HepG2 (cell line): Measurements from ENCODE around the gene ATP2B2. TPM values are rescaled to one million over a fixed set of nuclear protein-coding genes. Genes with fewer than 3 reads are reported as not detected.

Source experiments
- ATAC-seq: fragments of 200-7000 bp; cut with Tn5 transposase; 3 replicates; pipeline ENCODE4 v1.9.1; 2020; ENCODE audit warnings: mild to moderate bottlenecking, moderate library complexity
- BruUV-seq: library from RNA; stranded (reverse); fragments of 400-500 nt; replicated peaks from 2 replicates; lab custom pipeline; 2021; lab: Mats Ljungman, UMichigan
- CTCF ChIA-PET: fragments of 300-600 bp; formaldehyde crosslinking; extraction: SDS; loops from one replicate; lab custom pipeline; 2021; ENCODE audit warnings: low total read pairs, inconsistent platforms, low intra/inter-chr PET ratio; lab: Yijun Ruan, JAX
- POLR2A ChIA-PET: fragments of 350-600 bp; sonication (Branson Sonifier 250); formaldehyde crosslinking; loops from one replicate; lab custom pipeline; 2020; ENCODE audit warnings: antibody characterized with exemption, inconsistent platforms; lab: Yijun Ruan, JAX
- DNase-seq: peaks from one replicate; pipeline ENCODE4 v3.0.0-alpha.2; 2015; ENCODE audit warnings: low spot score
- FAIRE-seq: peaks from 3 replicates; lab custom pipeline; 2011; peaks lifted over from hg19 to GRCh38; lab: Jason Lieb, UNC
- H2AFZ ChIP-seq: one replicate; pipeline ENCODE4 v1.6.1; 2011; ENCODE audit warnings: low read length, inconsistent platforms
- H3K27ac ChIP-seq: fragments of 300-600 bp; 3 replicates; pipeline ENCODE4 v1.8.0; 2011; ENCODE audit warnings: mixed run types, mild to moderate bottlenecking, mixed read lengths, low read length, inconsistent platforms; ENCODE audit not compliant: insufficient read depth; ENCODE audit errors: extremely low read length
- H3K27me3 ChIP-seq, 2 experiments: fragments of 200-600 bp in 1 of 2; 2 replicates in 1 of 2; 3 replicates in 1 of 2; pipeline versions ENCODE4 v1.6.0 to v1.8.0; 2011; ENCODE audit warnings: low read length in 2 of 2, mild to moderate bottlenecking in 2 of 2, moderate library complexity in 2 of 2, inconsistent platforms in 1 of 2; ENCODE audit not compliant: insufficient read depth in 2 of 2, control insufficient read depth in 1 of 2
- H3K36me3 ChIP-seq, 2 experiments: fragments of 200-600 bp in 1 of 2; replicated peaks in 1 of 2; 2 replicates in 1 of 2; 3 replicates in 1 of 2; pipeline versions ENCODE4 v1.5.1 to v1.8.0; 2011; ENCODE audit warnings: low read length in 2 of 2, inconsistent platforms in 1 of 2; ENCODE audit not compliant: insufficient read depth in 2 of 2, control insufficient read depth in 1 of 2
- H3K4me1 ChIP-seq: 2 replicates; pipeline ENCODE4 v1.5.1; 2012; ENCODE audit warnings: low read length, inconsistent platforms; ENCODE audit not compliant: insufficient read depth
- H3K4me2 ChIP-seq: 2 replicates; pipeline ENCODE4 v1.6.0; 2011; ENCODE audit warnings: low read depth, low read length, inconsistent platforms
- H3K4me3 ChIP-seq, 3 experiments: fragments of 200-600 bp in 1 of 3; sonication (generic), shearing (Covaris generic) in 1 of 3; replicated peaks in 1 of 3; 2 replicates each; pipeline ENCODE4 v1.5.1; 2011 to 2016; ENCODE audit warnings: low read length in 3 of 3, inconsistent platforms in 2 of 3, low read depth in 2 of 3, mild to moderate bottlenecking in 2 of 3, control low read depth in 1 of 3, mixed read lengths in 1 of 3; ENCODE audit not compliant: insufficient read depth in 1 of 3
- H3K79me2 ChIP-seq: one replicate; pipeline ENCODE4 v1.6.1; 2011; ENCODE audit warnings: low read length, inconsistent platforms; ENCODE audit not compliant: insufficient read depth
- H3K9ac ChIP-seq: 2 replicates; pipeline ENCODE4 v1.6.0; 2011; ENCODE audit warnings: mild to moderate bottlenecking, low read depth, low read length, inconsistent platforms; ENCODE audit not compliant: insufficient read depth
- H3K9me3 ChIP-seq: 2 replicates; pipeline ENCODE4 v1.5.1; 2012; ENCODE audit warnings: mild to moderate bottlenecking, low read length
- H4K20me1 ChIP-seq: 2 replicates; pipeline ENCODE4 v1.6.0; 2011; ENCODE audit warnings: inconsistent platforms, mild to moderate bottlenecking, low read length, moderate library complexity; ENCODE audit not compliant: insufficient read depth
- MAFF ChIP-seq: IDR thresholded peaks from 2 replicates; pipeline ENCODE4 v1.6.1; 2011; ENCODE audit warnings: low read depth, low read length, improper control_type of control experiment
- MAFK ChIP-seq, 2 experiments: IDR thresholded peaks in 1 of 2; conservative IDR thresholded peaks in 1 of 2; 2 replicates each; pipeline ENCODE4 v1.6.1; 2011; ENCODE audit warnings: improper control_type of control experiment in 2 of 2, low read length in 2 of 2
- MEIS1 ChIP-seq: sonication (generic); formaldehyde crosslinking; IDR thresholded peaks from 2 replicates; pipeline ENCODE4 v1.9.0; 2021; ENCODE audit warnings: mild to moderate bottlenecking, missing genetic modification reagents, moderate library complexity, borderline replicate concordance
- NFE2L2 ChIP-seq: fragments of 150-350 bp; IDR thresholded peaks from 2 replicates; pipeline ENCODE4 v1.6.1; 2014; ENCODE audit warnings: low read length
- POLR2G ChIP-seq: fragments of 200-400 bp; formaldehyde crosslinking; IDR thresholded peaks from 2 replicates; pipeline ENCODE4 v1.6.1; 2018; ENCODE audit warnings: mild to moderate bottlenecking, low read depth, low read length, moderate library complexity
- ZBTB7B ChIP-seq: sonication (generic); formaldehyde crosslinking; IDR thresholded peaks from 2 replicates; pipeline ENCODE4 v1.4.0; 2020; ENCODE audit warnings: missing genetic modification reagents
- ZFAT ChIP-seq: sonication (generic); formaldehyde crosslinking; conservative IDR thresholded peaks from 2 replicates; pipeline ENCODE4 v1.8.1; 2023; ENCODE audit warnings: missing genetic modification reagents, inconsistent platforms
- ZNF124 ChIP-seq: sonication (generic); formaldehyde crosslinking; IDR thresholded peaks from 2 replicates; pipeline ENCODE4 v1.4.0; 2020; ENCODE audit warnings: missing genetic modification reagents
- WGBS: methylation state at CpG from one replicate; pipeline ENCODE4 v1.1.6; 2017; ENCODE audit warnings: low lambda C conversion rate; 5-methylcytosine and 5-hydroxymethylcytosine counted together
- in situ Hi-C: cut with HindIII; loops from 2 replicates; pipeline ENCODE4 v1.10.0; 2017; ENCODE audit warnings: low pct_unique_long_range_greater_than_20kb; ENCODE audit not compliant: extremely low pct_ligation_motif_present
- intact Hi-C: fragments of 100-400 bp; cut with micrococcal nuclease; formaldehyde crosslinking; loops from one replicate; pipeline ENCODE4 v1.10.0; 2022; ENCODE audit not compliant: unreplicated experiment
- polyA plus RNA-seq, 8 experiments: library from polyadenylated mRNA; depleted of rRNA in 3 of 8; stranded (reverse) in 7 of 8; unstranded in 1 of 8; fragments of >200 nt; fragmentation: Illumina TruSeq in 4 of 8; extraction: Trizol in 4 of 8; gene quantifications; 2 replicates each; pipeline versions ENCODE4 v1.2.1 to v1.2.3, GENCODE V29; 2011 to 2016; ENCODE audit warnings: low read depth in 4 of 8, missing spikeins in 1 of 8, mixed read lengths in 1 of 8; ENCODE audit not compliant: insufficient read depth in 1 of 8
- total RNA-seq, 5 experiments: library from RNA; depleted of rRNA; stranded (reverse); fragments of >200 nt; fragmentation: Illumina TruSeq; extraction: Trizol; gene quantifications; 2 replicates each; pipeline ENCODE4 v1.2.3, GENCODE V29; 2016; ENCODE audit warnings: low read depth in 1 of 5
- TF ChIP-seq, protein P1 (sequence below): IDR thresholded peaks from 2 replicates; pipeline ENCODE4 v1.6.1; 2012; ENCODE audit warnings: inconsistent platforms

Gene ATP2B2
- total and polyA plus RNA-seq, 2 of the 13 experiments (the other 11 are each of a cell fraction or from before 2014, with no cell fraction given), result 1.5 to 2.3 TPM

DNA sequence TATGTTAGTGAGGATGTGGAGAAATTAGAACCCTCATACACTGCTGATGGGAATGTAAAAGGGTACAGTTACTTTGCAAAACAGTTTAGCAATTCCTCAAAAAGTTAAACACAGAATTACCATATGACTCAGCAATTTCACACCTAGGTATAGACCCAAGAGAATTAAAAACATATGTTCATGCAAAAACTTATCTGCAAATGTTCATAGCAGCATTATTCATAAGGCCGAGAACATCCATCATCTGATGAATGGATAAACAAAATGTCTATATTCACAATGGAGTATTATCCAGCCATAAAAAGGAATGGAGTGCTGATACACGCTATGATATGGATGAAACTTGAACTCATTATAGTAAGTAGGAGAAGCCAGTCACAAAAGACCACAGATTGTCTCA is 194.8 kb downstream of the ATP2B2 start:
- no peaks in the 10 kb centered on the region for H3K9me3 ChIP-seq
- DNase-seq, result no peak
- H3K27ac ChIP-seq, result no peak overlapping the region
- intact Hi-C loops, result no loop called here
- FAIRE-seq, result no peak
- H2AFZ ChIP-seq, result no peak overlapping the region
- no peak for TF ChIP-seq MEIS1
- peak; percentile 80 to 83 for TF ChIP-seq MAFK (conservative IDR thresholded peaks at IDR 0.05 in 1 of 2, IDR thresholded peaks at IDR 0.05 in 1 of 2; ENCODE audit: low read length in 2 of 2)
- no peak for TF ChIP-seq ZNF124 (CRISPR knock-in tag)
- TF ChIP-seq, protein P1, sequence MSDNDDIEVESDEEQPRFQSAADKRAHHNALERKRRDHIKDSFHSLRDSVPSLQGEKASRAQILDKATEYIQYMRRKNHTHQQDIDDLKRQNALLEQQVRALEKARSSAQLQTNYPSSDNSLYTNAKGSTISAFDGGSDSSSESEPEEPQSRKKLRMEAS, result no peak
- TF ChIP-seq MAFF, result peak; percentile 82
- peak; percentile 89 for TF ChIP-seq NFE2L2
- no peak for TF ChIP-seq ZFAT (CRISPR knock-in tag)
- H3K4me2 ChIP-seq, result no peak overlapping the region
- no peaks in the 10 kb centered on the region for H3K27me3 ChIP-seq
- H3K4me3 ChIP-seq, result no peak overlapping the region
- H3K79me2 ChIP-seq, result peaks cover 3% of the 10 kb centered on the region
- ATAC-seq, result no peak
- no TSS peak for BruUV-seq
- CTCF ChIA-PET, result no interaction called here
- H3K36me3 ChIP-seq, result peaks cover 37 to 91% of the 10 kb centered on the region in 2 experiments
- in situ Hi-C loops, result no loop called here
- WGBS, result 97% methylated on average over 2 of the region's 2 CpGs
- peaks cover 28% of the 10 kb centered on the region for H3K4me1 ChIP-seq
- H3K9ac ChIP-seq, result no peak overlapping the region
- H4K20me1 ChIP-seq, result peaks cover 11% of the 10 kb centered on the region
- POLR2A ChIA-PET, result no interaction called here

DNA sequence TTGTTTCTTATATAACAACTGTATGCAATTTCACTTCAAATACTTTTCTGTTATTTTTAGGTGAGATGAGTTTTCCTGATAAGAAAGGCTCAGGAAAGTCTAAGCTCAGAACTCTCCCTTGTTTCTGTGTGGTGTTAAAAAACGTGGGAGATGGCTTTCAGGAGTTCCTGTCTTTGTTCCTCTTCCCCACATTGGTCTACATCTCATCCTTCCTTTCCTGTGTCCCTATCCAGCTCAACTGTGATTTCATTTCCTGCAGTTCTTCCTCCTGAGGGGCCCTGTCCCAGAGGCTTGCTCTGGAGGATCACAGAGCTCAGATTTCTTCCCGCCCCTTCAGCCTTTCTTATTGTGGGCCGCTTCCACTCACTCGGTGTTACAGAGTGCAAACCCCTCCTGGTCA is 195.7 kb downstream of the ATP2B2 start:
- H3K27me3 ChIP-seq, result no peaks in the 10 kb centered on the region
- no peaks in the 10 kb centered on the region for H3K9me3 ChIP-seq
- CTCF ChIA-PET, result no interaction called here
- WGBS, result 96% methylated on average over 4 of the region's 4 CpGs
- H3K4me2 ChIP-seq, result no peak overlapping the region
- no peak overlapping the region for H3K9ac ChIP-seq
- POLR2A ChIA-PET, result interaction anchor here (1.0 kb wide), 1 partner anchor 9 kb away, joined by 3 read pairs; no protein-coding TSS in a partner anchor
- in situ Hi-C loops (no loop called here), intact Hi-C loops (no loop called here)
- peaks cover 3% of the 10 kb centered on the region for H3K79me2 ChIP-seq
- no peak overlapping the region for H3K4me3 ChIP-seq
- DNase-seq, result no peak
- no peak overlapping the region for H2AFZ ChIP-seq
- H3K4me1 ChIP-seq, result peaks cover 23% of the 10 kb centered on the region
- TF ChIP-seq ZBTB7B (CRISPR knock-in tag) (no peak), POLR2G (0 out of 2 replicates have a peak, but pooled peaks have one; percentile 9)
- peaks cover 11% of the 10 kb centered on the region for H4K20me1 ChIP-seq
- peak overlapping the region; percentile 17 for H3K27ac ChIP-seq
- no peak for FAIRE-seq
- peaks cover 39 to 92% of the 10 kb centered on the region in 2 experiments for H3K36me3 ChIP-seq
- BruUV-seq, result no TSS peak
- no peak for ATAC-seq
